Large intestine (tissue), 3 donors: ENCODE measurements around the gene MACO1. TPM values are rescaled to one million over a fixed set of nuclear protein-coding genes. Genes with fewer than 3 reads are reported as not detected.
"Not testable (repeated sequence)": the region's sequence is repeated elsewhere in the genome, so short reads cannot be mapped to it uniquely, and the experiment has no call there.

Source experiments
- DNase-seq, 2 donors: peaks; one replicate each; pipeline versions ENCODE4 v3.0.0 to v3.0.0-alpha.2; 2013
- H3K27ac ChIP-seq: one replicate; pipeline ENCODE4 v1.5.1; 2013; ENCODE audit warnings: low read length
- H3K27me3 ChIP-seq: 2 replicates; pipeline ENCODE4 v1.6.1; 2013; ENCODE audit warnings: low read length; ENCODE audit not compliant: control insufficient read depth, insufficient read depth
- H3K36me3 ChIP-seq: 2 replicates; pipeline ENCODE4 v1.6.1; 2013; ENCODE audit warnings: low read length; ENCODE audit not compliant: control insufficient read depth, insufficient read depth
- H3K4me1 ChIP-seq: one replicate; pipeline ENCODE4 v1.6.1; 2013; ENCODE audit warnings: low read length; ENCODE audit not compliant: control insufficient read depth, insufficient read depth
- H3K4me3 ChIP-seq: one replicate; pipeline ENCODE4 v1.5.1; 2013; ENCODE audit warnings: low read length
- H3K9me3 ChIP-seq: one replicate; pipeline ENCODE4 v1.6.1; 2013; ENCODE audit warnings: mild to moderate bottlenecking, low read depth, low read length, moderate library complexity; ENCODE audit not compliant: control insufficient read depth
- WGBS: methylation state at CpG from one replicate; pipeline ENCODE4 v1.1.5; 2013; ENCODE audit warnings: low lambda C conversion rate; ENCODE audit not compliant: insufficient coverage; 5-methylcytosine and 5-hydroxymethylcytosine counted together
- polyA plus RNA-seq: library from polyadenylated mRNA; unstranded; fragments of 120-200 nt; gene quantifications from one replicate; pipeline ENCODE4 v1.2.1, GENCODE V29; 2013

The MACO1 gene
- polyA plus RNA-seq, 1 donor: 17.5 TPM

DNA sequence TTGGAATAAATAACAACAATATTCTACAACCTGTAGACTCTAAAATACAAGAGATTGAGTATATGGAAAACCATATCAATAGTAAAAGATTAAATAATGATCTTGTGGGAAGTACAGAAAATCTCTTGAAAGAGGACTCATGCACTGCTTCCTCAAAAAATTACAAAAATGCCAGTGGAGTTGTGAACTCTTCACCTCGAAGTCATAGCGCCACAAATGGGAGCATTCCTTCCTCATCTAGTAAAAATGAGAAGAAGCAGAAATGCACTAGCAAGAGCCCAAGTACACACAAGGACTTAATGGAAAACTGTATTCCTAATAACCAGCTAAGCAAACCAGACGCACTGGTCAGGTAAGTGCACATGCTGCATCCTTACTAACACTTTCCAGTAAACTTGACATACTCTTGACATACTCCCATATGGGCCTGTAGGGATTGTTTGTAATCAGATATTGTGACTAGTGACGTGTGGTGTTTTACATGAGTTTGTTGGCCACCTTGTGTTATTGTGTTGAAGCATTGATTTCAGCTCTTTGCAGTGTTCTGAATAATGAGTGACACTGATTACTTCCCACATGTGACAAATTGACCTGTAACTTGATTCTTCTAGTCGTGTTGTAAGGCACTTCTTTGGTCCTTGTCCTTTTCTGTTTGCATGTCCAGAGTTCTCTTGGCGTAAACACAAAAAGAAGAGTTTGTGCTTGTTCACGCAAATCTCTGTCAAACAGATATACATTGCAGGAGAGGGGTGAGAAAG is 28.0 kb downstream of the MACO1 start:
- DNase-seq: no peak
- Histone ChIP-seq H3K27me3 (no peaks in the 10 kb centered on the region), H3K4me3 (no peak overlapping the region), H3K9me3 (no peaks in the 10 kb centered on the region), H3K27ac (no peak overlapping the region), H3K36me3 (peaks cover 18% of the 10 kb centered on the region), H3K4me1 (no peaks in the 10 kb centered on the region)
- 90% methylated on average over 2 of the region's 7 CpGs for WGBS

- H3K36me3 ChIP-seq: peaks cover 15% of the 10 kb centered on the region
- H3K27ac ChIP-seq: no peak overlapping the region
- no peak for DNase-seq
- no peak overlapping the region for H3K4me3 ChIP-seq
- H3K4me1 ChIP-seq: no peaks in the 10 kb centered on the region
- no peaks in the 10 kb centered on the region for H3K27me3 ChIP-seq
- WGBS: no CpG with 5 or more reads among the region's 3 CpGs
- H3K9me3 ChIP-seq: no peaks in the 10 kb centered on the region
Measured at GRCh38 chr1:25460020-25460419, 29.3 kb downstream of the MACO1 start.

GRCh38 chr1:25460816-25461215 is 30.1 kb downstream of the MACO1 start:
- H3K4me1 ChIP-seq, H3K9me3 ChIP-seq, H3K27me3 ChIP-seq, H3K4me3 ChIP-seq, DNase-seq, H3K27ac ChIP-seq: not testable (repeated sequence)
- WGBS: no CpG with 5 or more reads among the region's 4 CpGs
- H3K36me3 ChIP-seq: peaks cover 15% of the 10 kb centered on the region

DNA sequence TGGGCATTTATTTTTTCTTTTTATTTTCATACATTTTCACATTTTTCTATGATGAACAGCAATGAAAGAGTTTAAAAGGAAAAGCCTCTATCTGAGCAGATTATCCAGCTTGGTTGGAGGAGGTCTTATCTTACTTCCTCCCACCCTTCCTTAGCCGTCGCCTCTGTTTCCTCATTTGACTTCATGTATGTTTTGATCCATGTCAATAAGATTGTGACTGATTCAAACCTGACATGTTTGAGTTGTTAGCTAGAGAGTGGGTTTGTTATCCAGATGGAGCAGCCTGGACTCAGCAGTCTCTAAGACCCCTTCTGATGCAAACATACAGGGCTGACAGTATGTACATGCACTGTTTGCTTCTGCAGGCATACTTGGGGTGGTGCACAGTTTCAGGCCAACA is 31.2 kb downstream of the MACO1 start:
- H3K9me3 ChIP-seq: no peaks in the 10 kb centered on the region
- H3K36me3 ChIP-seq: peaks cover 15% of the 10 kb centered on the region
- WGBS: no CpG with 5 or more reads among the region's 2 CpGs
- H3K27ac ChIP-seq: no peak overlapping the region
- no peak for DNase-seq
- H3K4me3 ChIP-seq: no peak overlapping the region
- H3K27me3 ChIP-seq: no peaks in the 10 kb centered on the region
- no peaks in the 10 kb centered on the region for H3K4me1 ChIP-seq

DNA sequence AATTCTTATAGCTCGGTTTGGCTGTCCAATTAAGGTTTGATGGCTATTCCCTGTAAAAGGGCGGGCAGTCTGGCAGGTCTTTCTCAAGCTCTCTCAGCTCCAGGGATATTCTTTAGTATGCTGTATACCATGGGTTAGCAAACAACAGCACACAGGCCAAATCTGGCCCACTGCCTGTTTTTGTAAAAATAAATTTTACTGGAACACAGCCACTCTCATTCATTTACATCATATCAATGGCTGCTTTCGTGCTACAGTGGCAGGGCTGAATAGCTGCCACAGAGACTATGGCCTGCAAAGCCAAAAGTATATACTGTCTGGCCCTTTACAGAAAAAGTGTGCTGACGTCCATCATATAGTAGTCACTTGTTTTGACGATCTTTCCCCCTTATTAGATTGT is 32.0 kb downstream of the MACO1 start:
- Histone ChIP-seq H3K9me3 (no peaks in the 10 kb centered on the region), H3K27me3 (no peaks in the 10 kb centered on the region), H3K27ac (no peak overlapping the region), H3K4me1 (no peaks in the 10 kb centered on the region), H3K4me3 (no peak overlapping the region), H3K36me3 (peaks cover 12% of the 10 kb centered on the region)
- DNase-seq: no peak
- WGBS: no CpG with 5 or more reads among the region's 5 CpGs

GRCh38 chr1:25467193-25467592 is 36.5 kb downstream of the MACO1 start:
- Histone ChIP-seq H3K27ac (no peak overlapping the region), H3K4me3 (no peak overlapping the region), H3K27me3 (no peaks in the 10 kb centered on the region), H3K36me3 (peaks cover 2% of the 10 kb centered on the region), H3K4me1 (no peaks in the 10 kb centered on the region), H3K9me3 (no peaks in the 10 kb centered on the region)
- WGBS: 75% methylated on average over 1 of the region's 4 CpGs
- DNase-seq: no peak

GRCh38 chr1:25467616-25468015 is 36.9 kb downstream of the MACO1 start:
- no peak for DNase-seq
- no peak overlapping the region for H3K27ac ChIP-seq
- H3K4me3 ChIP-seq: no peak overlapping the region
- WGBS: no CpG with 5 or more reads among the region's 1 CpG
- H3K36me3 ChIP-seq: peaks cover 2% of the 10 kb centered on the region
- H3K27me3 ChIP-seq: no peaks in the 10 kb centered on the region
- no peaks in the 10 kb centered on the region for H3K9me3 ChIP-seq
- H3K4me1 ChIP-seq: no peaks in the 10 kb centered on the region

GRCh38 chr1:25468033-25468432 is 37.3 kb downstream of the MACO1 start:
- no peak for DNase-seq
- peaks cover 2% of the 10 kb centered on the region for H3K36me3 ChIP-seq
- H3K9me3 ChIP-seq: no peaks in the 10 kb centered on the region

GRCh38 chr1:25469177-25469576 is 38.5 kb downstream of the MACO1 start:
- Histone ChIP-seq H3K27me3 (no peaks in the 10 kb centered on the region), H3K9me3 (no peaks in the 10 kb centered on the region), H3K36me3 (peaks cover 2% of the 10 kb centered on the region), H3K27ac (no peak overlapping the region), H3K4me1 (no peaks in the 10 kb centered on the region), H3K4me3 (no peak overlapping the region)
- 90% methylated on average over 1 of the region's 2 CpGs for WGBS
- no peak for DNase-seq

More at GRCh38 chr1:25468033-25468432, 37.3 kb downstream of the MACO1 start:
- H3K4me3 ChIP-seq: no peak overlapping the region
- H3K27ac ChIP-seq: no peak overlapping the region
- no peaks in the 10 kb centered on the region for H3K4me1 ChIP-seq
- no peaks in the 10 kb centered on the region for H3K27me3 ChIP-seq

GRCh38 chr1:25472471-25472870 is 41.8 kb downstream of the MACO1 start:
- H3K27me3 ChIP-seq: no peaks in the 10 kb centered on the region
- no peak for DNase-seq
- peaks cover 2% of the 10 kb centered on the region for H3K36me3 ChIP-seq
- H3K4me3 ChIP-seq: no peak overlapping the region
- no peak overlapping the region for H3K27ac ChIP-seq
- 100% methylated on average over 1 of the region's 4 CpGs for WGBS
- H3K9me3 ChIP-seq: no peaks in the 10 kb centered on the region
- H3K4me1 ChIP-seq: peaks cover 17% of the 10 kb centered on the region

DNA sequence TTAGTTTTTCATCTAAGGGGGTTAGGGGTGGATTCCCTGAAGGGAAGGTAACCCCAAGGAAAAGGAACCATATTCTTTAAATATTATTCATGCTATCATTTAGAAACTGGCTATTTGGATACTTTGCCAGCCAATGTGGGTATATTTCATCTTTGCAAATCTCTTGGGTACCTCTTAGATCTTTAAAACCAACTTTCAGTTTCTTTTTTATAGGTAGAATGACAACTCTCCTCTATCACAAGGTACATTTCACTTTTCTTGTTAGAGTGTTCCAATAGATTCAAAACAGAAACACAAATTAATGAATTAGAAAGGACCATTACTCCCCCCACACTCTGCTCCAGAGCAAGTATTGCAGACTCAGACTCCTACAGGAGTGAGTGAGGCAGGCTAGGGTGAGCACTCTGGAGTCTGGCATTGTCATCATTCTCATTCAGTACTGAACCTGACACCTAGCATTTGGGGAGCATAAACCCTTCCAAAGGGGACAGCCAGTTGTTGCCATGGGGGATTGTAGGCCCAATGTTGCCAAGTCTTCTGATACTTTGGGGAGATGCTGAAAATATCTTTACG is 43.0 kb downstream of the MACO1 start:
- H3K36me3 ChIP-seq: no peaks in the 10 kb centered on the region
- no peak overlapping the region for H3K27ac ChIP-seq
- no CpG with 5 or more reads among the region's 1 CpG for WGBS
- no peaks in the 10 kb centered on the region for H3K27me3 ChIP-seq
- peaks cover 25% of the 10 kb centered on the region for H3K4me1 ChIP-seq
- H3K9me3 ChIP-seq: no peaks in the 10 kb centered on the region
- DNase-seq: no peak
- no peak overlapping the region for H3K4me3 ChIP-seq
